ENCODE measurements around the gene ARHGEF28. TPM values are rescaled to one million over a fixed set of nuclear protein-coding genes. Genes with fewer than 3 reads are reported as not detected.
A peak's percentile ranks its signal among the peaks of the same experiment; 100 is the strongest.

ARHGEF28 gene
- total and polyA plus RNA-seq, 9 of the 15 experiments (the other 6 are each of a cell fraction or from before 2014, with no cell fraction given) = 0.27 TPM; not detected in 8

DNA sequence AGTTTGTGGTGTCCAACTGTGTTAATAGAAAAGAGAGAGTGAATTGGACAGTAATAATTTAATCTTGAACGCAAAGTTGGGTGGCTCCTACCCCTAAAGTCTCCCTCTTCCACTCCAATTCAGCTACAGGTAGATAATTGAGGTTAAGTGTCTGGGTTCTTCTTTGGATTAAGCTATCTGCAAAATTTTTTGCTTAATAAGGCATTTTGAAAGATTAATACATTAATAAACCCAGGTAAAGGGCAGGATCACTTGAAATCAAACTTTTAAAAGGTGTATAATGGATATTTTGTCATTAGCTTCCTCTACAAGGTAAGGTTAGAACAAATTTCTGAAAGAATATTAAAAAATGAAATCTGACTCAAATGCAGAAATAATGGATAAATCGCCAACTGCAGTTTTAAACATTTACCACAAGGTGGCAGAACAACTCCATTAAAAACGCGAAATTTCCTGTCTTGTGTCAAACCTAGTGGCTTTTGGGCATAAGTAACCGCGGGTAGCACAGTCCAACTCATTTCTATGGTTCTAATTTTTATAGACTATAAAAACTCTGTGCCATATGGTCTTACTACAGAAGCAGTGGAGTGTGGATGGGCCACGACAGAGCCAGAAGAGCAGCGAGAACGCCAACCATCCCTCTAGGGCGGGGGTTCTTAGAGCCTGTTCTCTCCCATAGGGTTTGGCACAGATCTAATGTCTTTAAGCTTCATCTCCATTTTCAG lies 276.5 kb downstream of the ARHGEF28 start (continued):
- TF ChIP-seq, protein P1, sequence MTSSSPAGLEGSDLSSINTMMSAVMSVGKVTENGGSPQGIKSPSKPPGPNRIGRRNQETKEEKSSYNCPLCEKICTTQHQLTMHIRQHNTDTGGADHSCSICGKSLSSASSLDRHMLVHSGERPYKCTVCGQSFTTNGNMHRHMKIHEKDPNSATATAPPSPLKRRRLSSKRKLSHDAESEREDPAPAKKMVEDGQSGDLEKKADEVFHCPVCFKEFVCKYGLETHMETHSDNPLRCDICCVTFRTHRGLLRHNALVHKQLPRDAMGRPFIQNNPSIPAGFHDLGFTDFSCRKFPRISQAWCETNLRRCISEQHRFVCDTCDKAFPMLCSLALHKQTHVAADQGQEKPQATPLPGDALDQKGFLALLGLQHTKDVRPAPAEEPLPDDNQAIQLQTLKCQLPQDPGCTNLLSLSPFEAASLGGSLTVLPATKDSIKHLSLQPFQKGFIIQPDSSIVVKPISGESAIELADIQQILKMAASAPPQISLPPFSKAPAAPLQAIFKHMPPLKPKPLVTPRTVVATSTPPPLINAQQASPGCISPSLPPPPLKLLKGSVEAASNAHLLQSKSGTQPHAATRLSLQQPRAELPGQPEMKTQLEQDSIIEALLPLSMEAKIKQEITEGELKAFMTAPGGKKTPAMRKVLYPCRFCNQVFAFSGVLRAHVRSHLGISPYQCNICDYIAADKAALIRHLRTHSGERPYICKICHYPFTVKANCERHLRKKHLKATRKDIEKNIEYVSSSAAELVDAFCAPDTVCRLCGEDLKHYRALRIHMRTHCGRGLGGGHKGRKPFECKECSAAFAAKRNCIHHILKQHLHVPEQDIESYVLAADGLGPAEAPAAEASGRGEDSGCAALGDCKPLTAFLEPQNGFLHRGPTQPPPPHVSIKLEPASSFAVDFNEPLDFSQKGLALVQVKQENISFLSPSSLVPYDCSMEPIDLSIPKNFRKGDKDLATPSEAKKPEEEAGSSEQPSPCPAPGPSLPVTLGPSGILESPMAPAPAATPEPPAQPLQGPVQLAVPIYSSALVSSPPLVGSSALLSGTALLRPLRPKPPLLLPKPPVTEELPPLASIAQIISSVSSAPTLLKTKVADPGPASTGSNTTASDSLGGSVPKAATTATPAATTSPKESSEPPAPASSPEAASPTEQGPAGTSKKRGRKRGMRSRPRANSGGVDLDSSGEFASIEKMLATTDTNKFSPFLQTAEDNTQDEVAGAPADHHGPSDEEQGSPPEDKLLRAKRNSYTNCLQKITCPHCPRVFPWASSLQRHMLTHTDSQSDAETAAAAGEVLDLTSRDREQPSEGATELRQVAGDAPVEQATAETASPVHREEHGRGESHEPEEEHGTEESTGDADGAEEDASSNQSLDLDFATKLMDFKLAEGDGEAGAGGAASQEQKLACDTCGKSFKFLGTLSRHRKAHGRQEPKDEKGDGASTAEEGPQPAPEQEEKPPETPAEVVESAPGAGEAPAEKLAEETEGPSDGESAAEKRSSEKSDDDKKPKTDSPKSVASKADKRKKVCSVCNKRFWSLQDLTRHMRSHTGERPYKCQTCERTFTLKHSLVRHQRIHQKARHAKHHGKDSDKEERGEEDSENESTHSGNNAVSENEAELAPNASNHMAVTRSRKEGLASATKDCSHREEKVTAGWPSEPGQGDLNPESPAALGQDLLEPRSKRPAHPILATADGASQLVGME (CRISPR knock-in tag; IDR thresholded peaks at IDR 0.05) = no peak
- TF ChIP-seq, protein P2, sequence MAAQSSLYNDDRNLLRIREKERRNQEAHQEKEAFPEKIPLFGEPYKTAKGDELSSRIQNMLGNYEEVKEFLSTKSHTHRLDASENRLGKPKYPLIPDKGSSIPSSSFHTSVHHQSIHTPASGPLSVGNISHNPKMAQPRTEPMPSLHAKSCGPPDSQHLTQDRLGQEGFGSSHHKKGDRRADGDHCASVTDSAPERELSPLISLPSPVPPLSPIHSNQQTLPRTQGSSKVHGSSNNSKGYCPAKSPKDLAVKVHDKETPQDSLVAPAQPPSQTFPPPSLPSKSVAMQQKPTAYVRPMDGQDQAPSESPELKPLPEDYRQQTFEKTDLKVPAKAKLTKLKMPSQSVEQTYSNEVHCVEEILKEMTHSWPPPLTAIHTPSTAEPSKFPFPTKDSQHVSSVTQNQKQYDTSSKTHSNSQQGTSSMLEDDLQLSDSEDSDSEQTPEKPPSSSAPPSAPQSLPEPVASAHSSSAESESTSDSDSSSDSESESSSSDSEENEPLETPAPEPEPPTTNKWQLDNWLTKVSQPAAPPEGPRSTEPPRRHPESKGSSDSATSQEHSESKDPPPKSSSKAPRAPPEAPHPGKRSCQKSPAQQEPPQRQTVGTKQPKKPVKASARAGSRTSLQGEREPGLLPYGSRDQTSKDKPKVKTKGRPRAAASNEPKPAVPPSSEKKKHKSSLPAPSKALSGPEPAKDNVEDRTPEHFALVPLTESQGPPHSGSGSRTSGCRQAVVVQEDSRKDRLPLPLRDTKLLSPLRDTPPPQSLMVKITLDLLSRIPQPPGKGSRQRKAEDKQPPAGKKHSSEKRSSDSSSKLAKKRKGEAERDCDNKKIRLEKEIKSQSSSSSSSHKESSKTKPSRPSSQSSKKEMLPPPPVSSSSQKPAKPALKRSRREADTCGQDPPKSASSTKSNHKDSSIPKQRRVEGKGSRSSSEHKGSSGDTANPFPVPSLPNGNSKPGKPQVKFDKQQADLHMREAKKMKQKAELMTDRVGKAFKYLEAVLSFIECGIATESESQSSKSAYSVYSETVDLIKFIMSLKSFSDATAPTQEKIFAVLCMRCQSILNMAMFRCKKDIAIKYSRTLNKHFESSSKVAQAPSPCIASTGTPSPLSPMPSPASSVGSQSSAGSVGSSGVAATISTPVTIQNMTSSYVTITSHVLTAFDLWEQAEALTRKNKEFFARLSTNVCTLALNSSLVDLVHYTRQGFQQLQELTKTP (IDR thresholded peaks at IDR 0.05; ENCODE audit: low read depth in 1 of 2, partially characterized antibody in 2 of 2) = no peak
- TF ChIP-seq ZNF316 (IDR thresholded peaks at IDR 0.05) (peak; percentile 59), POLR2G (IDR thresholded peaks at IDR 0.05; ENCODE audit: low read depth, low read length) (no peak), EGR1 (conservative IDR thresholded peaks at IDR 0.05) (no peak), ZNF445 (CRISPR knock-in tag; IDR thresholded peaks at IDR 0.05; ENCODE audit: low read depth) (no peak), NFIC (IDR thresholded peaks at IDR 0.05) (no peak), ZNF408 (CRISPR knock-in tag; IDR thresholded peaks at IDR 0.05; ENCODE audit: low read depth) (no peak), CTCF (IDR thresholded peaks at IDR 0.05 in 2 of 3, conservative IDR thresholded peaks at IDR 0.05 in 1 of 3; ENCODE audit: insufficient read depth in 2 of 3, low read depth in 1 of 3, low read length in 3 of 3) (peak; percentile 66 to 84 (median 70)), ZNF780A (CRISPR knock-in tag; IDR thresholded peaks at IDR 0.05) (no peak), MAFG (tag; conservative IDR thresholded peaks at IDR 0.05) (0 out of 2 replicates have a peak, but pooled peaks have one; percentile 28), ZNF695 (CRISPR knock-in tag; IDR thresholded peaks at IDR 0.05) (no peak)
